Ishikawa (cell line): ENCODE measurements around the gene LEMD2.

Source experiments
- CEBPB ChIP-seq: IDR thresholded peaks from 2 replicates; pipeline ENCODE4 v1.6.1; 2012
- CREB1 ChIP-seq: IDR thresholded peaks from 2 replicates; pipeline ENCODE4 v1.6.1; 2012; ENCODE audit warnings: low read depth
- EGR1 ChIP-seq: IDR thresholded peaks from 2 replicates; pipeline ENCODE4 v1.6.1; 2012
- EP300 ChIP-seq: IDR thresholded peaks from 2 replicates; pipeline ENCODE4 v1.6.1; 2012; ENCODE audit warnings: borderline replicate concordance
- FOXM1 ChIP-seq: IDR thresholded peaks from 2 replicates; pipeline ENCODE4 v1.6.1; 2012; ENCODE audit warnings: low read depth, borderline replicate concordance
- NFIC ChIP-seq: IDR thresholded peaks from 2 replicates; pipeline ENCODE4 v1.6.1; 2012
- RAD21 ChIP-seq: IDR thresholded peaks from 2 replicates; pipeline ENCODE4 v1.6.1; 2012; ENCODE audit warnings: low read depth
- TAF1 ChIP-seq: IDR thresholded peaks from 2 replicates; pipeline ENCODE4 v1.6.1; 2012; ENCODE audit warnings: low read depth, mild to moderate bottlenecking
- YY1 ChIP-seq: IDR thresholded peaks from 2 replicates; pipeline ENCODE4 v1.6.1; 2012; ENCODE audit warnings: low read depth
- TF ChIP-seq, protein P1 (sequence below): IDR thresholded peaks from 2 replicates; pipeline ENCODE4 v1.6.1; 2012
- TF ChIP-seq, protein P2 (sequence below): IDR thresholded peaks from 2 replicates; pipeline ENCODE4 v1.6.1; 2012; ENCODE audit warnings: low read depth, mild to moderate bottlenecking

DNA sequence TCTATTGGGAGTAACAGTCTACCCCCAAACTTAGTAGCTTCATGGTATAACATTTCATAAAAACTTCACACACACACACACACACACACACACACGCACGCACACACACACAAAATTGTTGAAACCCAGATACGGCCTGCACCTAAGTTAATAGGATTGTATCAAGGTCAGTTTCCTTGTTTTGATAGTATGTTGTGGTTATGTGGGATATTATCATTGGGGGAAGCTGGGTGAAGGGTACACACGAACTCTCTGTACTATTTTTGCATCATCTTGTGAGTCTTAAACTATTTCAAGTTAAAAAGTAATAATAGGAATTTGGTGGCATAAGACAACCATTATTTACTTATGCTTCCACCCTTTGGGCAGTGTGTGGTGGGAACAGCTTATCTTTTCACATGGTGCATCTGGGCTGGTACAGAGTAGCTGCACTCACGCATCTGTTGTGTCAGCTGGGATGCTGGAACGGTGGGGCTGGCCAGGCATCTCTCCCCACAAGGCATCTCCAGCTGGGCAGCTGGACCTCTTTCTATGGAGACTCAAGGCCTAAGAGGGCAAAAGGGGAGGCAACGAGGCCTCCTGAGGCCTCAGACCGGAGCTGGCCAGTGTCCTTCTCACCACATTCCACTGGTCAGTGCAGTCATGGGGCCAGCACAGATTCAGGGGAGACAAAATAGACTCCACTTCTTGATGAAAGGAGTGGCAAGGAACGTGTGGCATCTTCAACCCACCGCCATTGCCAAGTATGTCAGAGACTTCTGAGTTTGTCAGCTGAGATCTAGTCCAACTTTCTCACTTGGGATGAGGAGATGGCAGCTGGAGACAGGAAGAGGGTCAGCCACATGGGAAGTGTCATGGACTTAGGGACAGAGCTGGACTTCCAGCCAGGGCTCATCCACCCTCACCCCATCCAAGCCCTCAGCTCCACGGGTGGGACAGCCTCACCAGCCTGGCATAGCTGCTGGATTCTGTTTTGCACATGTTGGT is 21.7 kb downstream of the LEMD2 start:
- TF ChIP-seq EP300 (no peak), TAF1 (no peak), RAD21 (no peak), NFIC (no peak), FOXM1 (no peak), YY1 (no peak), EGR1 (no peak), CREB1 (no peak), CEBPB (no peak)
- TF ChIP-seq, protein P1, sequence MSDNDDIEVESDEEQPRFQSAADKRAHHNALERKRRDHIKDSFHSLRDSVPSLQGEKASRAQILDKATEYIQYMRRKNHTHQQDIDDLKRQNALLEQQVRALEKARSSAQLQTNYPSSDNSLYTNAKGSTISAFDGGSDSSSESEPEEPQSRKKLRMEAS, result no peak
- TF ChIP-seq, protein P2, sequence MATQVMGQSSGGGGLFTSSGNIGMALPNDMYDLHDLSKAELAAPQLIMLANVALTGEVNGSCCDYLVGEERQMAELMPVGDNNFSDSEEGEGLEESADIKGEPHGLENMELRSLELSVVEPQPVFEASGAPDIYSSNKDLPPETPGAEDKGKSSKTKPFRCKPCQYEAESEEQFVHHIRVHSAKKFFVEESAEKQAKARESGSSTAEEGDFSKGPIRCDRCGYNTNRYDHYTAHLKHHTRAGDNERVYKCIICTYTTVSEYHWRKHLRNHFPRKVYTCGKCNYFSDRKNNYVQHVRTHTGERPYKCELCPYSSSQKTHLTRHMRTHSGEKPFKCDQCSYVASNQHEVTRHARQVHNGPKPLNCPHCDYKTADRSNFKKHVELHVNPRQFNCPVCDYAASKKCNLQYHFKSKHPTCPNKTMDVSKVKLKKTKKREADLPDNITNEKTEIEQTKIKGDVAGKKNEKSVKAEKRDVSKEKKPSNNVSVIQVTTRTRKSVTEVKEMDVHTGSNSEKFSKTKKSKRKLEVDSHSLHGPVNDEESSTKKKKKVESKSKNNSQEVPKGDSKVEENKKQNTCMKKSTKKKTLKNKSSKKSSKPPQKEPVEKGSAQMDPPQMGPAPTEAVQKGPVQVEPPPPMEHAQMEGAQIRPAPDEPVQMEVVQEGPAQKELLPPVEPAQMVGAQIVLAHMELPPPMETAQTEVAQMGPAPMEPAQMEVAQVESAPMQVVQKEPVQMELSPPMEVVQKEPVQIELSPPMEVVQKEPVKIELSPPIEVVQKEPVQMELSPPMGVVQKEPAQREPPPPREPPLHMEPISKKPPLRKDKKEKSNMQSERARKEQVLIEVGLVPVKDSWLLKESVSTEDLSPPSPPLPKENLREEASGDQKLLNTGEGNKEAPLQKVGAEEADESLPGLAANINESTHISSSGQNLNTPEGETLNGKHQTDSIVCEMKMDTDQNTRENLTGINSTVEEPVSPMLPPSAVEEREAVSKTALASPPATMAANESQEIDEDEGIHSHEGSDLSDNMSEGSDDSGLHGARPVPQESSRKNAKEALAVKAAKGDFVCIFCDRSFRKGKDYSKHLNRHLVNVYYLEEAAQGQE, result no peak
